ENCODE measurements around the gene FLT1.

GRCh38 chr13:28339419-28339818 is 155.5 kb downstream of the FLT1 start:
- TF ChIP-seq, protein P1, sequence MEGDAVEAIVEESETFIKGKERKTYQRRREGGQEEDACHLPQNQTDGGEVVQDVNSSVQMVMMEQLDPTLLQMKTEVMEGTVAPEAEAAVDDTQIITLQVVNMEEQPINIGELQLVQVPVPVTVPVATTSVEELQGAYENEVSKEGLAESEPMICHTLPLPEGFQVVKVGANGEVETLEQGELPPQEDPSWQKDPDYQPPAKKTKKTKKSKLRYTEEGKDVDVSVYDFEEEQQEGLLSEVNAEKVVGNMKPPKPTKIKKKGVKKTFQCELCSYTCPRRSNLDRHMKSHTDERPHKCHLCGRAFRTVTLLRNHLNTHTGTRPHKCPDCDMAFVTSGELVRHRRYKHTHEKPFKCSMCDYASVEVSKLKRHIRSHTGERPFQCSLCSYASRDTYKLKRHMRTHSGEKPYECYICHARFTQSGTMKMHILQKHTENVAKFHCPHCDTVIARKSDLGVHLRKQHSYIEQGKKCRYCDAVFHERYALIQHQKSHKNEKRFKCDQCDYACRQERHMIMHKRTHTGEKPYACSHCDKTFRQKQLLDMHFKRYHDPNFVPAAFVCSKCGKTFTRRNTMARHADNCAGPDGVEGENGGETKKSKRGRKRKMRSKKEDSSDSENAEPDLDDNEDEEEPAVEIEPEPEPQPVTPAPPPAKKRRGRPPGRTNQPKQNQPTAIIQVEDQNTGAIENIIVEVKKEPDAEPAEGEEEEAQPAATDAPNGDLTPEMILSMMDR (IDR thresholded peaks at IDR 0.05): no peak
- TF ChIP-seq EZH2 (IDR thresholded peaks at IDR 0.05) (no peak), EZH2phosphoT487 (IDR thresholded peaks at IDR 0.05) (no peak)

Data from neural progenitor cell (in vitro differentiated cells).